OCI-LY3 (cell line): ENCODE data around the gene RSPRY1.

Experiments
- EZH2phosphoT487 ChIP-seq: fragments of 200-600 bp; shearing (Covaris generic); IDR thresholded peaks from 2 replicates; pipeline ENCODE4 v1.6.1; 2018; ENCODE audit warnings: antibody characterized with exemption, mixed run types, low read depth
- TF ChIP-seq, protein P1 (sequence below): fragments of 200-600, 300-600 bp; sonication (generic); IDR thresholded peaks from 2 replicates; pipeline ENCODE4 v1.5.1; 2014; ENCODE audit warnings: antibody characterized with exemption, low read length, low read depth

GRCh38 chr16:57150682-57151330 is 35.3 kb upstream of the RSPRY1 start:
- TF ChIP-seq, protein P1, sequence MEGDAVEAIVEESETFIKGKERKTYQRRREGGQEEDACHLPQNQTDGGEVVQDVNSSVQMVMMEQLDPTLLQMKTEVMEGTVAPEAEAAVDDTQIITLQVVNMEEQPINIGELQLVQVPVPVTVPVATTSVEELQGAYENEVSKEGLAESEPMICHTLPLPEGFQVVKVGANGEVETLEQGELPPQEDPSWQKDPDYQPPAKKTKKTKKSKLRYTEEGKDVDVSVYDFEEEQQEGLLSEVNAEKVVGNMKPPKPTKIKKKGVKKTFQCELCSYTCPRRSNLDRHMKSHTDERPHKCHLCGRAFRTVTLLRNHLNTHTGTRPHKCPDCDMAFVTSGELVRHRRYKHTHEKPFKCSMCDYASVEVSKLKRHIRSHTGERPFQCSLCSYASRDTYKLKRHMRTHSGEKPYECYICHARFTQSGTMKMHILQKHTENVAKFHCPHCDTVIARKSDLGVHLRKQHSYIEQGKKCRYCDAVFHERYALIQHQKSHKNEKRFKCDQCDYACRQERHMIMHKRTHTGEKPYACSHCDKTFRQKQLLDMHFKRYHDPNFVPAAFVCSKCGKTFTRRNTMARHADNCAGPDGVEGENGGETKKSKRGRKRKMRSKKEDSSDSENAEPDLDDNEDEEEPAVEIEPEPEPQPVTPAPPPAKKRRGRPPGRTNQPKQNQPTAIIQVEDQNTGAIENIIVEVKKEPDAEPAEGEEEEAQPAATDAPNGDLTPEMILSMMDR, result no peak
- TF ChIP-seq EZH2phosphoT487, result no peak
